ENCODE measurements around the gene ETFDH. TPM values are rescaled to one million over a fixed set of nuclear protein-coding genes. Genes with fewer than 3 reads are reported as not detected.

Gene ETFDH
- total and polyA plus RNA-seq, 9 of the 15 experiments (the other 6 are each of a cell fraction or from before 2014, with no cell fraction given), result 14.6 to 33.6 (median 25.9) TPM

GRCh38 chr4:158722917-158723793, 51.1 kb downstream of the ETFDH start, which contains the start of gene PPID (continued):
- TF ChIP-seq TCF7L2 (IDR thresholded peaks at IDR 0.05; ENCODE audit: low read depth, low read length), result peak; percentile 66; the same call in 1 of the 2 replicates
- TF ChIP-seq ZNF146 (CRISPR knock-in tag; IDR thresholded peaks at IDR 0.05; ENCODE audit: unreplicated experiment), result no peak
- TF ChIP-seq FOXM1 (IDR thresholded peaks at IDR 0.05; ENCODE audit: low read depth), result peak; percentile 11; the same call in 1 of the 2 replicates
- TF ChIP-seq FOXM1 (CRISPR knock-in tag; IDR thresholded peaks at IDR 0.05; ENCODE audit: low read depth), result peak; percentile 57; the same call in 1 of the 2 replicates
- peak; percentile 48; the same call in 1 of the 2 replicates for TF ChIP-seq SOX6 (IDR thresholded peaks at IDR 0.05)
- TF ChIP-seq, protein P1, sequence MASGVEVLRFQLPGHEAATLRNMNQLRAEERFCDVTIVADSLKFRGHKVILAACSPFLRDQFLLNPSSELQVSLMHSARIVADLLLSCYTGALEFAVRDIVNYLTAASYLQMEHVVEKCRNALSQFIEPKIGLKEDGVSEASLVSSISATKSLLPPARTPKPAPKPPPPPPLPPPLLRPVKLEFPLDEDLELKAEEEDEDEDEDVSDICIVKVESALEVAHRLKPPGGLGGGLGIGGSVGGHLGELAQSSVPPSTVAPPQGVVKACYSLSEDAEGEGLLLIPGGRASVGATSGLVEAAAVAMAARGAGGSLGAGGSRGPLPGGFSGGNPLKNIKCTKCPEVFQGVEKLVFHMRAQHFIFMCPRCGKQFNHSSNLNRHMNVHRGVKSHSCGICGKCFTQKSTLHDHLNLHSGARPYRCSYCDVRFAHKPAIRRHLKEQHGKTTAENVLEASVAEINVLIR (CRISPR knock-in tag; IDR thresholded peaks at IDR 0.05), result no peak
- TF ChIP-seq CHD7 (IDR thresholded peaks at IDR 0.05; ENCODE audit: low read depth, low read length), result no peak
- no peak for TF ChIP-seq TAL1 (IDR thresholded peaks at IDR 0.05)
- peak; percentile 82 for TF ChIP-seq ZNF592 (IDR thresholded peaks at IDR 0.05)
- TF ChIP-seq FOSL1 (tag; conservative IDR thresholded peaks at IDR 0.05), result peak; percentile 44

All from K562 (cell line).